Peyer's patch (tissue), 4 donors: ENCODE results near the gene HOXA4.

Experiments used
- POLR2A ChIP-seq, 2 donors: fragments of 450-650 bp; IDR thresholded peaks; one replicate each; pipeline ENCODE4 v1.5.1; 2017; ENCODE audit warnings: antibody characterized with exemption in 2 of 2, mild to moderate bottlenecking in 2 of 2, moderate library complexity in 2 of 2
- TF ChIP-seq, protein P1 (sequence below), 6 experiments: fragments of 450-650 bp in 4 of 6; fragments of 200-600 bp in 2 of 6; sonication (generic) in 1 of 6; IDR thresholded peaks; one replicate each; pipeline ENCODE4 v1.5.1; 2017 to 2019; ENCODE audit warnings: antibody characterized with exemption in 6 of 6, mild to moderate bottlenecking in 3 of 6, moderate library complexity in 1 of 6

- TF ChIP-seq, protein P1, sequence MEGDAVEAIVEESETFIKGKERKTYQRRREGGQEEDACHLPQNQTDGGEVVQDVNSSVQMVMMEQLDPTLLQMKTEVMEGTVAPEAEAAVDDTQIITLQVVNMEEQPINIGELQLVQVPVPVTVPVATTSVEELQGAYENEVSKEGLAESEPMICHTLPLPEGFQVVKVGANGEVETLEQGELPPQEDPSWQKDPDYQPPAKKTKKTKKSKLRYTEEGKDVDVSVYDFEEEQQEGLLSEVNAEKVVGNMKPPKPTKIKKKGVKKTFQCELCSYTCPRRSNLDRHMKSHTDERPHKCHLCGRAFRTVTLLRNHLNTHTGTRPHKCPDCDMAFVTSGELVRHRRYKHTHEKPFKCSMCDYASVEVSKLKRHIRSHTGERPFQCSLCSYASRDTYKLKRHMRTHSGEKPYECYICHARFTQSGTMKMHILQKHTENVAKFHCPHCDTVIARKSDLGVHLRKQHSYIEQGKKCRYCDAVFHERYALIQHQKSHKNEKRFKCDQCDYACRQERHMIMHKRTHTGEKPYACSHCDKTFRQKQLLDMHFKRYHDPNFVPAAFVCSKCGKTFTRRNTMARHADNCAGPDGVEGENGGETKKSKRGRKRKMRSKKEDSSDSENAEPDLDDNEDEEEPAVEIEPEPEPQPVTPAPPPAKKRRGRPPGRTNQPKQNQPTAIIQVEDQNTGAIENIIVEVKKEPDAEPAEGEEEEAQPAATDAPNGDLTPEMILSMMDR (IDR thresholded peaks at IDR 0.05) = no peak
- no peak for TF ChIP-seq POLR2A (IDR thresholded peaks at IDR 0.05)
Observed at GRCh38 chr7:27092819-27093110, 37.8 kb downstream of the HOXA4 start.
